ENCODE results near the gene NOX3. TPM values are rescaled to one million over a fixed set of nuclear protein-coding genes. Genes with fewer than 3 reads are reported as not detected.
"Not testable (repeated sequence)": the region's sequence is repeated elsewhere in the genome, so short reads cannot be mapped to it uniquely, and the experiment has no call there.

Gene NOX3
- not detected in 2 replicates for total RNA-seq

- DNase-seq (ENCODE audit: extremely low read depth, low read depth, low spot score), result no peak
Observed at GRCh38 chr6:155455766-155456165, at the start of gene NOX3. NOX3 (minus strand) TSS chr6:155455839; CDS start chr6:155455800, 39 bp downstream.

- DNase-seq (ENCODE audit: extremely low read depth, low read depth, low spot score), result no peak
Observed at GRCh38 chr6:155504848-155505607, 49.4 kb upstream of the NOX3 start.

GRCh38 chr6:155502393-155502792 is 46.8 kb upstream of the NOX3 start:
- no peak for DNase-seq (ENCODE audit: extremely low read depth, low read depth, low spot score)

- DNase-seq (ENCODE audit: extremely low read depth, low read depth, low spot score), result no peak
Observed at GRCh38 chr6:155499574-155499973, 43.9 kb upstream of the NOX3 start.

GRCh38 chr6:155498370-155498769 is 42.7 kb upstream of the NOX3 start:
- no peak for DNase-seq (ENCODE audit: extremely low read depth, low read depth, low spot score)

- no peak for DNase-seq (ENCODE audit: extremely low read depth, low read depth, low spot score)
Observed at GRCh38 chr6:155497273-155497672, 41.6 kb upstream of the NOX3 start.

- DNase-seq (ENCODE audit: extremely low read depth, low read depth, low spot score), result no peak
Observed at GRCh38 chr6:155495011-155495768, 39.6 kb upstream of the NOX3 start.

GRCh38 chr6:155493694-155494143 is 38.1 kb upstream of the NOX3 start:
- DNase-seq (ENCODE audit: extremely low read depth, low read depth, low spot score), result peak; percentile 95

- DNase-seq (ENCODE audit: extremely low read depth, low read depth, low spot score), result no peak
Observed at GRCh38 chr6:155493026-155493693, 37.5 kb upstream of the NOX3 start.

GRCh38 chr6:155492061-155492735 is 36.6 kb upstream of the NOX3 start:
- DNase-seq (ENCODE audit: extremely low read depth, low read depth, low spot score), result no peak

GRCh38 chr6:155491421-155491820 is 35.8 kb upstream of the NOX3 start:
- DNase-seq (ENCODE audit: extremely low read depth, low read depth, low spot score), result no peak

GRCh38 chr6:155488197-155488596 is 32.6 kb upstream of the NOX3 start:
- not testable (repeated sequence) for DNase-seq (ENCODE audit: extremely low read depth, low read depth, low spot score)

GRCh38 chr6:155487371-155488130 is 31.9 kb upstream of the NOX3 start:
- no peak for DNase-seq (ENCODE audit: extremely low read depth, low read depth, low spot score)

GRCh38 chr6:155486721-155487294 is 31.2 kb upstream of the NOX3 start:
- DNase-seq (ENCODE audit: extremely low read depth, low read depth, low spot score), result no peak

GRCh38 chr6:155485756-155486155 is 30.1 kb upstream of the NOX3 start:
- no peak for DNase-seq (ENCODE audit: extremely low read depth, low read depth, low spot score)

GRCh38 chr6:155483858-155484257 is 28.2 kb upstream of the NOX3 start:
- DNase-seq (ENCODE audit: extremely low read depth, low read depth, low spot score), result no peak

GRCh38 chr6:155481215-155481614 is 25.6 kb upstream of the NOX3 start:
- no peak for DNase-seq (ENCODE audit: extremely low read depth, low read depth, low spot score)

GRCh38 chr6:155473741-155474140 is 18.1 kb upstream of the NOX3 start:
- no peak for DNase-seq (ENCODE audit: extremely low read depth, low read depth, low spot score)

GRCh38 chr6:155472886-155473285 is 17.2 kb upstream of the NOX3 start:
- no peak for DNase-seq (ENCODE audit: extremely low read depth, low read depth, low spot score)

All from glomerular endothelial cell (primary cell).